Smooth muscle cell (in vitro differentiated cells): ENCODE data around the gene USP11. TPM values are rescaled to one million over a fixed set of nuclear protein-coding genes. Genes with fewer than 3 reads are reported as not detected.
A peak's percentile ranks its signal among the peaks of the same experiment; 100 is the strongest.

Source experiments
- DNase-seq: peaks from one replicate; lab custom pipeline; 2025; ENCODE audit not compliant: unreplicated experiment; lab: John Stamatoyannopoulos, UW
- H2AFZ ChIP-seq: fragments of 200-600 bp; sonication (generic); 2 replicates; pipeline ENCODE4 v1.6.0; 2016; ENCODE audit warnings: antibody characterized with exemption, low read depth, mild to moderate bottlenecking
- H3F3A ChIP-seq: fragments of 200-600 bp; sonication (generic); 2 replicates; pipeline ENCODE4 v1.6.0; 2017; ENCODE audit warnings: antibody characterized with exemption, low read depth
- H3K27ac ChIP-seq: fragments of 200-600 bp; sonication (generic); 2 replicates; pipeline ENCODE4 v1.5.1; 2016; ENCODE audit warnings: low read depth, mild to moderate bottlenecking
- H3K27me3 ChIP-seq: fragments of 200-600 bp; sonication (generic); 2 replicates; pipeline ENCODE4 v1.6.1; 2016; ENCODE audit warnings: low read depth, mild to moderate bottlenecking
- H3K36me3 ChIP-seq: fragments of 200-600 bp; sonication (generic); 2 replicates; pipeline ENCODE4 v1.5.1; 2016; ENCODE audit warnings: low read depth
- H3K4me1 ChIP-seq: fragments of 200-600 bp; sonication (generic); 2 replicates; pipeline ENCODE4 v1.5.1; 2016; ENCODE audit warnings: low read depth
- H3K4me2 ChIP-seq: fragments of 200-600 bp; sonication (generic); 2 replicates; pipeline ENCODE4 v1.6.0; 2016; ENCODE audit warnings: mild to moderate bottlenecking
- H3K4me3 ChIP-seq: fragments of 200-600 bp; sonication (generic); 2 replicates; pipeline ENCODE4 v1.5.1; 2016; ENCODE audit warnings: mild to moderate bottlenecking
- H3K79me2 ChIP-seq: fragments of 200-600 bp; sonication (generic); 2 replicates; pipeline ENCODE4 v1.6.0; 2016; ENCODE audit warnings: low read depth, mild to moderate bottlenecking
- H3K9ac ChIP-seq: fragments of 200-600 bp; sonication (generic); 2 replicates; pipeline ENCODE4 v1.6.0; 2016; ENCODE audit warnings: low read depth
- H3K9me3 ChIP-seq: fragments of 200-600 bp; sonication (generic); replicated peaks from 2 replicates; pipeline ENCODE4 v1.5.1; 2016; ENCODE audit warnings: low read depth
- H4K20me1 ChIP-seq: fragments of 200-600 bp; sonication (generic); 2 replicates; pipeline ENCODE4 v1.6.0; 2016; ENCODE audit warnings: low read depth
- CTCF ChIP-seq: fragments of 200-600 bp; sonication (generic); IDR thresholded peaks from 2 replicates; pipeline ENCODE4 v1.5.1; 2017; ENCODE audit warnings: borderline replicate concordance, mild to moderate bottlenecking, antibody characterized with exemption; ENCODE audit not compliant: insufficient read depth, poor library complexity, severe bottlenecking
- whole genome bisulfite sequencing: methylation state at CpG from one replicate; pipeline ENCODE4 v1.1.7; 2016; ENCODE audit warnings: low lambda C conversion rate; 5-methylcytosine and 5-hydroxymethylcytosine counted together
- polyA plus RNA-seq: library from polyadenylated mRNA; unstranded; fragments of >200 nt; fragmentation: Nextera tagmentation; extraction: Ambion mirVana; gene quantifications from 2 replicates; pipeline ENCODE4 v1.2.1, GENCODE V29; 2016
- total RNA-seq: library from RNA; depleted of rRNA; stranded (reverse); fragments of >200 nt; gene quantifications from 2 replicates; pipeline ENCODE4 v1.2.3, GENCODE V29; 2014

The USP11 gene
- total and polyA plus RNA-seq, 2 experiments from 2014 or later, result 84.0 to 221 TPM

GRCh38 chrX:47218920-47219815 lies 13.6 kb upstream of the USP11 start:
- no peak overlapping the region for H2AFZ ChIP-seq
- peak overlapping the region; percentile 97 for H3K27ac ChIP-seq
- peaks cover 50% of the 10 kb centered on the region for H4K20me1 ChIP-seq
- no peak for TF ChIP-seq CTCF
- H3K9me3 ChIP-seq, result no peaks in the 10 kb centered on the region
- no peaks in the 10 kb centered on the region for H3K36me3 ChIP-seq
- peaks cover 43% of the 10 kb centered on the region for H3K79me2 ChIP-seq
- H3K9ac ChIP-seq, result peak overlapping the region; percentile 99
- peaks cover 26% of the 10 kb centered on the region for H3F3A ChIP-seq
- peak; percentile 26 for DNase-seq
- peak overlapping the region; percentile 72 for H3K4me3 ChIP-seq
- H3K4me1 ChIP-seq, result peaks cover 21% of the 10 kb centered on the region
- H3K27me3 ChIP-seq, result no peaks in the 10 kb centered on the region
- WGBS, result 3% methylated on average over 44 of the region's 60 CpGs
- H3K4me2 ChIP-seq, result peak overlapping the region; percentile 93

- Histone ChIP-seq H3F3A (peaks cover 3% of the 10 kb centered on the region), H4K20me1 (peaks cover 54% of the 10 kb centered on the region), H3K79me2 (peaks cover 43% of the 10 kb centered on the region), H3K9ac (no peak overlapping the region), H2AFZ (no peak overlapping the region), H3K4me1 (peaks cover 14% of the 10 kb centered on the region), H3K9me3 (no peaks in the 10 kb centered on the region), H3K4me2 (no peak overlapping the region), H3K4me3 (no peak overlapping the region), H3K27ac (no peak overlapping the region), H3K27me3 (no peaks in the 10 kb centered on the region), H3K36me3 (peaks cover 6% of the 10 kb centered on the region)
- no peak for DNase-seq
- 96% methylated on average over 4 of the region's 4 CpGs for WGBS
- TF ChIP-seq CTCF, result no peak
Observed at GRCh38 chrX:47221756-47222155, 11.1 kb upstream of the USP11 start.

GRCh38 chrX:47222751-47223350 lies 10.0 kb upstream of the USP11 start:
- Histone ChIP-seq H3F3A (no peaks in the 10 kb centered on the region), H4K20me1 (peaks cover 62% of the 10 kb centered on the region), H2AFZ (no peak overlapping the region), H3K9ac (no peak overlapping the region), H3K27ac (no peak overlapping the region), H3K4me2 (no peak overlapping the region), H3K4me3 (no peak overlapping the region), H3K79me2 (peaks cover 43% of the 10 kb centered on the region), H3K36me3 (peaks cover 6% of the 10 kb centered on the region), H3K4me1 (peaks cover 12% of the 10 kb centered on the region), H3K9me3 (no peaks in the 10 kb centered on the region), H3K27me3 (no peaks in the 10 kb centered on the region)
- 99% methylated on average over 10 of the region's 10 CpGs for whole genome bisulfite sequencing
- no peak for DNase-seq
- TF ChIP-seq CTCF, result no peak
